HepG2 (cell line): ENCODE measurements around the gene FUT4. TPM values are rescaled to one million over a fixed set of nuclear protein-coding genes. Genes with fewer than 3 reads are reported as not detected.

Experiments used
- ATAC-seq: fragments of 200-7000 bp; cut with Tn5 transposase; 3 replicates; pipeline ENCODE4 v1.9.1; 2020; ENCODE audit warnings: mild to moderate bottlenecking, moderate library complexity
- BruUV-seq: library from RNA; stranded (reverse); fragments of 400-500 nt; replicated peaks from 2 replicates; lab custom pipeline; 2021; lab: Mats Ljungman, UMichigan
- CTCF ChIA-PET: fragments of 300-600 bp; formaldehyde crosslinking; extraction: SDS; loops from one replicate; lab custom pipeline; 2021; ENCODE audit warnings: low total read pairs, inconsistent platforms, low intra/inter-chr PET ratio; lab: Yijun Ruan, JAX
- POLR2A ChIA-PET: fragments of 350-600 bp; sonication (Branson Sonifier 250); formaldehyde crosslinking; loops from one replicate; lab custom pipeline; 2020; ENCODE audit warnings: antibody characterized with exemption, inconsistent platforms; lab: Yijun Ruan, JAX
- DNase-seq: peaks from one replicate; pipeline ENCODE4 v3.0.0-alpha.2; 2015; ENCODE audit warnings: low spot score
- FAIRE-seq: peaks from 3 replicates; lab custom pipeline; 2011; peaks lifted over from hg19 to GRCh38; lab: Jason Lieb, UNC
- H2AFZ ChIP-seq: one replicate; pipeline ENCODE4 v1.6.1; 2011; ENCODE audit warnings: low read length, inconsistent platforms
- H3K27ac ChIP-seq: fragments of 300-600 bp; 3 replicates; pipeline ENCODE4 v1.8.0; 2011; ENCODE audit warnings: mixed run types, mild to moderate bottlenecking, mixed read lengths, low read length, inconsistent platforms; ENCODE audit not compliant: insufficient read depth; ENCODE audit errors: extremely low read length
- H3K27me3 ChIP-seq, 2 experiments: fragments of 200-600 bp in 1 of 2; 2 replicates in 1 of 2; 3 replicates in 1 of 2; pipeline versions ENCODE4 v1.6.0 to v1.8.0; 2011; ENCODE audit warnings: low read length in 2 of 2, mild to moderate bottlenecking in 2 of 2, moderate library complexity in 2 of 2, inconsistent platforms in 1 of 2; ENCODE audit not compliant: insufficient read depth in 2 of 2, control insufficient read depth in 1 of 2
- H3K36me3 ChIP-seq, 2 experiments: fragments of 200-600 bp in 1 of 2; replicated peaks in 1 of 2; 2 replicates in 1 of 2; 3 replicates in 1 of 2; pipeline versions ENCODE4 v1.5.1 to v1.8.0; 2011; ENCODE audit warnings: low read length in 2 of 2, inconsistent platforms in 1 of 2; ENCODE audit not compliant: insufficient read depth in 2 of 2, control insufficient read depth in 1 of 2
- H3K4me1 ChIP-seq: 2 replicates; pipeline ENCODE4 v1.5.1; 2012; ENCODE audit warnings: low read length, inconsistent platforms; ENCODE audit not compliant: insufficient read depth
- H3K4me2 ChIP-seq: 2 replicates; pipeline ENCODE4 v1.6.0; 2011; ENCODE audit warnings: low read depth, low read length, inconsistent platforms
- H3K4me3 ChIP-seq, 3 experiments: fragments of 200-600 bp in 1 of 3; sonication (generic), shearing (Covaris generic) in 1 of 3; replicated peaks in 1 of 3; 2 replicates each; pipeline ENCODE4 v1.5.1; 2011 to 2016; ENCODE audit warnings: low read length in 3 of 3, inconsistent platforms in 2 of 3, low read depth in 2 of 3, mild to moderate bottlenecking in 2 of 3, control low read depth in 1 of 3, mixed read lengths in 1 of 3; ENCODE audit not compliant: insufficient read depth in 1 of 3
- H3K79me2 ChIP-seq: one replicate; pipeline ENCODE4 v1.6.1; 2011; ENCODE audit warnings: low read length, inconsistent platforms; ENCODE audit not compliant: insufficient read depth
- H3K9ac ChIP-seq: 2 replicates; pipeline ENCODE4 v1.6.0; 2011; ENCODE audit warnings: mild to moderate bottlenecking, low read depth, low read length, inconsistent platforms; ENCODE audit not compliant: insufficient read depth
- H3K9me3 ChIP-seq: 2 replicates; pipeline ENCODE4 v1.5.1; 2012; ENCODE audit warnings: mild to moderate bottlenecking, low read length
- H4K20me1 ChIP-seq: 2 replicates; pipeline ENCODE4 v1.6.0; 2011; ENCODE audit warnings: inconsistent platforms, mild to moderate bottlenecking, low read length, moderate library complexity; ENCODE audit not compliant: insufficient read depth
- CTCF ChIP-seq: sonication (generic); formaldehyde crosslinking; IDR thresholded peaks from 2 replicates; pipeline ENCODE4 v1.5.0; 2020; ENCODE audit warnings: mild to moderate bottlenecking, missing genetic modification reagents, moderate library complexity
- HOXA3 ChIP-seq: sonication (generic); formaldehyde crosslinking; IDR thresholded peaks from 2 replicates; pipeline ENCODE4 v1.5.0; 2020; ENCODE audit warnings: missing genetic modification reagents
- JARID2 ChIP-seq: sonication (generic); formaldehyde crosslinking; IDR thresholded peaks from 2 replicates; pipeline ENCODE4 v1.8.1; 2023; ENCODE audit warnings: missing genetic modification reagents, inconsistent platforms; ENCODE audit not compliant: insufficient replicate concordance
- PAF1 ChIP-seq: IDR thresholded peaks from 2 replicates; pipeline ENCODE4 v1.6.1; 2016; ENCODE audit warnings: missing genetic modification reagents, missing compliant biosample characterization
- STAG1 ChIP-seq: sonication (generic); formaldehyde crosslinking; IDR thresholded peaks from 2 replicates; pipeline ENCODE4 v1.4.0; 2020; ENCODE audit warnings: missing genetic modification reagents
- ZSCAN31 ChIP-seq: sonication (generic); formaldehyde crosslinking; IDR thresholded peaks from 2 replicates; pipeline ENCODE4 v1.5.0; 2020; ENCODE audit warnings: low read depth, mild to moderate bottlenecking, missing genetic modification reagents
- WGBS: methylation state at CpG from one replicate; pipeline ENCODE4 v1.1.6; 2017; ENCODE audit warnings: low lambda C conversion rate; 5-methylcytosine and 5-hydroxymethylcytosine counted together
- in situ Hi-C: cut with HindIII; loops from 2 replicates; pipeline ENCODE4 v1.10.0; 2017; ENCODE audit warnings: low pct_unique_long_range_greater_than_20kb; ENCODE audit not compliant: extremely low pct_ligation_motif_present
- intact Hi-C: fragments of 100-400 bp; cut with micrococcal nuclease; formaldehyde crosslinking; loops from one replicate; pipeline ENCODE4 v1.10.0; 2022; ENCODE audit not compliant: unreplicated experiment
- polyA plus RNA-seq, 8 experiments: library from polyadenylated mRNA; depleted of rRNA in 3 of 8; stranded (reverse) in 7 of 8; unstranded in 1 of 8; fragments of >200 nt; fragmentation: Illumina TruSeq in 4 of 8; extraction: Trizol in 4 of 8; gene quantifications; 2 replicates each; pipeline versions ENCODE4 v1.2.1 to v1.2.3, GENCODE V29; 2011 to 2016; ENCODE audit warnings: low read depth in 4 of 8, missing spikeins in 1 of 8, mixed read lengths in 1 of 8; ENCODE audit not compliant: insufficient read depth in 1 of 8
- total RNA-seq, 5 experiments: library from RNA; depleted of rRNA; stranded (reverse); fragments of >200 nt; fragmentation: Illumina TruSeq; extraction: Trizol; gene quantifications; 2 replicates each; pipeline ENCODE4 v1.2.3, GENCODE V29; 2016; ENCODE audit warnings: low read depth in 1 of 5

FUT4 gene
- total and polyA plus RNA-seq, 2 of the 13 experiments (the other 11 are each of a cell fraction or from before 2014, with no cell fraction given), result 0.28 to 0.60 TPM

GRCh38 chr11:94595076-94595475, 51.4 kb downstream of the FUT4 start:
- no TSS peak for BruUV-seq
- Histone ChIP-seq H3K27me3 (peaks cover 0 to 1% of the 10 kb centered on the region in 2 experiments; a peak in 2 of 5 replicates), H3K9me3 (no peaks in the 10 kb centered on the region), H2AFZ (no peak overlapping the region), H3K4me1 (no peaks in the 10 kb centered on the region), H3K9ac (no peak overlapping the region), H3K4me2 (no peak overlapping the region), H3K27ac (no peak overlapping the region), H3K36me3 (no peaks in the 10 kb centered on the region), H3K4me3 (no peak overlapping the region), H4K20me1 (no peaks in the 10 kb centered on the region), H3K79me2 (no peaks in the 10 kb centered on the region)
- DNase-seq (no peak), FAIRE-seq (no peak), ATAC-seq (no peak)
- WGBS, result 52% methylated on average over 6 of the region's 6 CpGs
- no peak for TF ChIP-seq JARID2
- no peak for TF ChIP-seq HOXA3 (CRISPR knock-in tag)
- no peak for TF ChIP-seq ZSCAN31
- in situ Hi-C loops (loop anchor here (5.0 kb wide), 1 partner anchor 78 kb away; no protein-coding TSS in a partner anchor), intact Hi-C loops (no loop called here)
- POLR2A ChIA-PET, result no interaction called here
- CTCF ChIA-PET, result no interaction called here

- Histone ChIP-seq H3K27ac (no peak overlapping the region), H2AFZ (no peak overlapping the region), H3K9ac (no peak overlapping the region), H3K27me3 (peaks cover 0 to 1% of the 10 kb centered on the region in 2 experiments; a peak in 2 of 5 replicates), H4K20me1 (no peaks in the 10 kb centered on the region), H3K9me3 (no peaks in the 10 kb centered on the region), H3K36me3 (no peaks in the 10 kb centered on the region), H3K79me2 (no peaks in the 10 kb centered on the region), H3K4me2 (no peak overlapping the region), H3K4me1 (peaks cover 7% of the 10 kb centered on the region), H3K4me3 (no peak overlapping the region)
- BruUV-seq, result no TSS peak
- ATAC-seq (no peak), FAIRE-seq (no peak), DNase-seq (peak; percentile 12)
- in situ Hi-C loops (loop anchor here (5.0 kb wide), 1 partner anchor 81 kb away; no protein-coding TSS in a partner anchor), intact Hi-C loops (no loop called here)
- ChIA-PET POLR2A (no interaction called here), CTCF (no interaction called here)
- WGBS, result 12% methylated on average over 2 of the region's 2 CpGs
- TF ChIP-seq PAF1 (no peak), CTCF (CRISPR knock-in tag) (peak; percentile 44), STAG1 (peak; percentile 59)
These were observed 54.2 kb downstream of the FUT4 start for GRCh38 chr11:94597896-94598295.

Other genes with a start within 250 kb of the FUT4 start
- gene IZUMO1R, start 239.3 kb upstream of the FUT4 start, total RNA-seq (2016; rRNA removed; fragmentation: Illumina TruSeq; extraction: Trizol), result not detected in 2 replicates
- 0.12 TPM in 1 of 2 replicates, not detected in the other for gene IZUMO1R, start 239.3 kb upstream of the FUT4 start, polyA plus RNA-seq (2011; rRNA removed)
- 0.04 and 0.10 TPM in 2 replicates for gene GPR83, start 142.5 kb upstream of the FUT4 start, total RNA-seq (2016; rRNA removed; fragmentation: Illumina TruSeq; extraction: Trizol)
- 0.11 and 0.26 TPM in 2 replicates for gene GPR83, start 142.5 kb upstream of the FUT4 start, polyA plus RNA-seq (2011; rRNA removed)
- gene MRE11, start 50.1 kb upstream of the FUT4 start, total RNA-seq (2016; rRNA removed; fragmentation: Illumina TruSeq; extraction: Trizol), result 37.3 and 58.2 TPM in 2 replicates
- gene MRE11, start 50.1 kb upstream of the FUT4 start, polyA plus RNA-seq (2011; rRNA removed), result 5.2 and 7.2 TPM in 2 replicates
- gene ANKRD49, start 49.9 kb upstream of the FUT4 start, total RNA-seq (2016; rRNA removed; fragmentation: Illumina TruSeq; extraction: Trizol), result 14.2 and 18.0 TPM in 2 replicates
- gene ANKRD49, start 49.9 kb upstream of the FUT4 start, polyA plus RNA-seq (2011; rRNA removed), result 11.5 and 14.3 TPM in 2 replicates
- 0.35 TPM in 1 of 2 replicates, not detected in the other for gene C11orf97, start 31.5 kb upstream of the FUT4 start, total RNA-seq (2016; rRNA removed; fragmentation: Illumina TruSeq; extraction: Trizol)
- gene C11orf97, start 31.5 kb upstream of the FUT4 start, polyA plus RNA-seq (2011; rRNA removed), result not detected in 2 replicates
- gene PIWIL4, start 23.4 kb downstream of the FUT4 start, total RNA-seq (2016; rRNA removed; fragmentation: Illumina TruSeq; extraction: Trizol), result 0.15 TPM in 1 of 2 replicates, not detected in the other
- 0.05 and 0.08 TPM in 2 replicates for gene PIWIL4, start 23.4 kb downstream of the FUT4 start, polyA plus RNA-seq (2011; rRNA removed)
- 0.20 and 0.24 TPM in 2 replicates for gene AMOTL1, start 224.4 kb downstream of the FUT4 start, total RNA-seq (2016; rRNA removed; fragmentation: Illumina TruSeq; extraction: Trizol)
- 0.01 and 0.03 TPM in 2 replicates for gene AMOTL1, start 224.4 kb downstream of the FUT4 start, polyA plus RNA-seq (2011; rRNA removed)